ENCODE data around the gene PYM1. TPM values are rescaled to one million over a fixed set of nuclear protein-coding genes. Genes with fewer than 3 reads are reported as not detected.

PYM1 gene
- total and polyA plus RNA-seq, 2 of the 13 experiments (the other 11 are each of a cell fraction or from before 2014, with no cell fraction given), result 44.0 to 51.8 TPM

DNA sequence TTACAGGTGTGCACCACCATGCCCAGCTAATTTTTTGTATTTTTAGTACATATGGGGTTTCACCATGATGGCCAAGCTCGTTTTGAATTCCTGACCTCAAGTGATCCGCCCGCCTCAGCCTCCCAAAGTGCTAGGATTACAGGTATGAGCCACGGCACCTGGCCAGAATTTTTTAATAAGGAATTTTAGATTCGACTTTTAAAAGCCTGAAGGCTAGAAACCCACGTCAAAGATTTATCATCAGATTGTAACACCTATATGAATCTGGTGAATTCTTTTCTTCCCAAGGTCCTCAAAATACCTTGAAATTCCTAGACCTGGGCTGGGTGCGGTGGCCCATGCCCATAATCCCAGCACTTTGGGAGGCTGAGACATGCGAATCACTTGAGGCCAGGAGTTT lies 66.3 kb downstream of the PYM1 start:
- FAIRE-seq, result no peak
- DNase-seq (ENCODE audit: low spot score), result no peak
- Histone ChIP-seq H3K36me3 (replicated peaks in 1 of 2; ENCODE audit: control insufficient read depth in 1 of 2, insufficient read depth in 2 of 2, low read length in 2 of 2) (no peaks in the 10 kb centered on the region), H3K79me2 (ENCODE audit: insufficient read depth, low read length) (no peaks in the 10 kb centered on the region), H3K4me2 (ENCODE audit: low read depth, low read length) (no peak overlapping the region), H2AFZ (ENCODE audit: low read length) (no peak overlapping the region), H3K4me3 (replicated peaks in 1 of 3; ENCODE audit: insufficient read depth in 1 of 3, low read depth in 2 of 3, low read length in 3 of 3) (no peak overlapping the region), H3K27me3 (ENCODE audit: control insufficient read depth in 1 of 2, insufficient read depth in 2 of 2, low read length in 2 of 2) (peaks cover 0 to 6% of the 10 kb centered on the region in 2 experiments; a peak in 1 of 5 replicates), H3K9me3 (ENCODE audit: low read length) (peaks cover 4% of the 10 kb centered on the region; the same call in 1 of the 2 replicates), H4K20me1 (ENCODE audit: insufficient read depth, low read length) (no peaks in the 10 kb centered on the region), H3K27ac (ENCODE audit: extremely low read length, insufficient read depth, low read length) (no peak overlapping the region), H3K9ac (ENCODE audit: insufficient read depth, low read depth, low read length) (no peak overlapping the region), H3K4me1 (ENCODE audit: insufficient read depth, low read length) (no peaks in the 10 kb centered on the region)
- CTCF ChIA-PET (ENCODE audit: low intra/inter-chr PET ratio, low total read pairs), result no interaction called here
- in situ Hi-C loops (cut with HindIII; ENCODE audit: extremely low pct_ligation_motif_present, low pct_unique_long_range_greater_than_20kb), result no loop called here
- intact Hi-C loops (cut with micrococcal nuclease; ENCODE audit: unreplicated experiment), result no loop called here
- 71% methylated on average over 8 of the region's 8 CpGs for WGBS (ENCODE audit: low lambda C conversion rate)
- no TSS peak for BruUV-seq (replicated peaks)
- TF ChIP-seq PHF20 (CRISPR knock-in tag; IDR thresholded peaks at IDR 0.05), result no peak
- no peak for TF ChIP-seq SRF (IDR thresholded peaks at IDR 0.05; ENCODE audit: low read depth, low read length)
- POLR2A ChIA-PET, result no interaction called here
- ATAC-seq, result no peak

DNA sequence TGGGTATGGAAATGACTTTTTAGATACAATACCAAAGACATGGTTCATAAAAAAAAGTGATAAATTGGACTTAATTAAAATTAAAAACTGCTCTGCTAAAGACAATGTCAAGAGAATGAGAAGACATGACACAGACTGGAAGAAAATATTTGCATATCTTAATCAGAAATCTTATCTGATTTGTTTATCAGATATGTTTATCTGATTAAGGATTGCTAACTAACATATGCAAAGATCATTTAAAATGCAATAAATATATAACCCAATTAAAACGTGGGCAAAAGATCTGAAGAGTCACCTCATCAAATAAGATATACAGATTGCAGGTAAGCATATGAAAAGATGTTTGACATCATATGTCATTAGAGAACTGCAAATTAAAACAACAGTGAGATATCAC lies 75.0 kb downstream of the PYM1 start:
- 0% methylated on average over 1 of the region's 1 CpG for WGBS (ENCODE audit: low lambda C conversion rate)
- DNase-seq (ENCODE audit: low spot score) (no peak), FAIRE-seq (no peak), ATAC-seq (no peak)
- H3K27me3 ChIP-seq (ENCODE audit: control insufficient read depth in 1 of 2, insufficient read depth in 2 of 2, low read length in 2 of 2), result peaks cover 1 to 12% of the 10 kb centered on the region in 2 experiments; a peak in 2 of 5 replicates
- no peaks in the 10 kb centered on the region for H3K79me2 ChIP-seq (ENCODE audit: insufficient read depth, low read length)
- in situ Hi-C loops (cut with HindIII; ENCODE audit: extremely low pct_ligation_motif_present, low pct_unique_long_range_greater_than_20kb), result no loop called here
- no peak overlapping the region for H3K9ac ChIP-seq (ENCODE audit: insufficient read depth, low read depth, low read length)
- no peak overlapping the region for H3K4me3 ChIP-seq (replicated peaks in 1 of 3; ENCODE audit: insufficient read depth in 1 of 3, low read depth in 2 of 3, low read length in 3 of 3)
- no peak overlapping the region for H2AFZ ChIP-seq (ENCODE audit: low read length)
- BruUV-seq (replicated peaks), result no TSS peak
- CTCF ChIA-PET (ENCODE audit: low intra/inter-chr PET ratio, low total read pairs), result no interaction called here
- H4K20me1 ChIP-seq (ENCODE audit: insufficient read depth, low read length), result no peaks in the 10 kb centered on the region
- no peak overlapping the region for H3K27ac ChIP-seq (ENCODE audit: extremely low read length, insufficient read depth, low read length)
- no peaks in the 10 kb centered on the region for H3K36me3 ChIP-seq (replicated peaks in 1 of 2; ENCODE audit: control insufficient read depth in 1 of 2, insufficient read depth in 2 of 2, low read length in 2 of 2)
- H3K4me2 ChIP-seq (ENCODE audit: low read depth, low read length), result no peak overlapping the region
- peaks cover 10% of the 10 kb centered on the region for H3K4me1 ChIP-seq (ENCODE audit: insufficient read depth, low read length)
- intact Hi-C loops (cut with micrococcal nuclease; ENCODE audit: unreplicated experiment), result no loop called here
- H3K9me3 ChIP-seq (ENCODE audit: low read length), result no peaks in the 10 kb centered on the region
- POLR2A ChIA-PET, result no interaction called here
- TF ChIP-seq, protein P1, sequence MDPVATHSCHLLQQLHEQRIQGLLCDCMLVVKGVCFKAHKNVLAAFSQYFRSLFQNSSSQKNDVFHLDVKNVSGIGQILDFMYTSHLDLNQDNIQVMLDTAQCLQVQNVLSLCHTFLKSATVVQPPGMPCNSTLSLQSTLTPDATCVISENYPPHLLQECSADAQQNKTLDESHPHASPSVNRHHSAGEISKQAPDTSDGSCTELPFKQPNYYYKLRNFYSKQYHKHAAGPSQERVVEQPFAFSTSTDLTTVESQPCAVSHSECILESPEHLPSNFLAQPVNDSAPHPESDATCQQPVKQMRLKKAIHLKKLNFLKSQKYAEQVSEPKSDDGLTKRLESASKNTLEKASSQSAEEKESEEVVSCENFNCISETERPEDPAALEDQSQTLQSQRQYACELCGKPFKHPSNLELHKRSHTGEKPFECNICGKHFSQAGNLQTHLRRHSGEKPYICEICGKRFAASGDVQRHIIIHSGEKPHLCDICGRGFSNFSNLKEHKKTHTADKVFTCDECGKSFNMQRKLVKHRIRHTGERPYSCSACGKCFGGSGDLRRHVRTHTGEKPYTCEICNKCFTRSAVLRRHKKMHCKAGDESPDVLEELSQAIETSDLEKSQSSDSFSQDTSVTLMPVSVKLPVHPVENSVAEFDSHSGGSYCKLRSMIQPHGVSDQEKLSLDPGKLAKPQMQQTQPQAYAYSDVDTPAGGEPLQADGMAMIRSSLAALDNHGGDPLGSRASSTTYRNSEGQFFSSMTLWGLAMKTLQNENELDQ (CRISPR knock-in tag; IDR thresholded peaks at IDR 0.05; ENCODE audit: borderline replicate concordance), result no peak
- TF ChIP-seq, protein P2, sequence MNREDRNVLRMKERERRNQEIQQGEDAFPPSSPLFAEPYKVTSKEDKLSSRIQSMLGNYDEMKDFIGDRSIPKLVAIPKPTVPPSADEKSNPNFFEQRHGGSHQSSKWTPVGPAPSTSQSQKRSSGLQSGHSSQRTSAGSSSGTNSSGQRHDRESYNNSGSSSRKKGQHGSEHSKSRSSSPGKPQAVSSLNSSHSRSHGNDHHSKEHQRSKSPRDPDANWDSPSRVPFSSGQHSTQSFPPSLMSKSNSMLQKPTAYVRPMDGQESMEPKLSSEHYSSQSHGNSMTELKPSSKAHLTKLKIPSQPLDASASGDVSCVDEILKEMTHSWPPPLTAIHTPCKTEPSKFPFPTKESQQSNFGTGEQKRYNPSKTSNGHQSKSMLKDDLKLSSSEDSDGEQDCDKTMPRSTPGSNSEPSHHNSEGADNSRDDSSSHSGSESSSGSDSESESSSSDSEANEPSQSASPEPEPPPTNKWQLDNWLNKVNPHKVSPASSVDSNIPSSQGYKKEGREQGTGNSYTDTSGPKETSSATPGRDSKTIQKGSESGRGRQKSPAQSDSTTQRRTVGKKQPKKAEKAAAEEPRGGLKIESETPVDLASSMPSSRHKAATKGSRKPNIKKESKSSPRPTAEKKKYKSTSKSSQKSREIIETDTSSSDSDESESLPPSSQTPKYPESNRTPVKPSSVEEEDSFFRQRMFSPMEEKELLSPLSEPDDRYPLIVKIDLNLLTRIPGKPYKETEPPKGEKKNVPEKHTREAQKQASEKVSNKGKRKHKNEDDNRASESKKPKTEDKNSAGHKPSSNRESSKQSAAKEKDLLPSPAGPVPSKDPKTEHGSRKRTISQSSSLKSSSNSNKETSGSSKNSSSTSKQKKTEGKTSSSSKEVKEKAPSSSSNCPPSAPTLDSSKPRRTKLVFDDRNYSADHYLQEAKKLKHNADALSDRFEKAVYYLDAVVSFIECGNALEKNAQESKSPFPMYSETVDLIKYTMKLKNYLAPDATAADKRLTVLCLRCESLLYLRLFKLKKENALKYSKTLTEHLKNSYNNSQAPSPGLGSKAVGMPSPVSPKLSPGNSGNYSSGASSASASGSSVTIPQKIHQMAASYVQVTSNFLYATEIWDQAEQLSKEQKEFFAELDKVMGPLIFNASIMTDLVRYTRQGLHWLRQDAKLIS (CRISPR knock-in tag; IDR thresholded peaks at IDR 0.05), result no peak
- no peak for TF ChIP-seq ZNF776 (CRISPR knock-in tag; IDR thresholded peaks at IDR 0.05)
- TF ChIP-seq, protein P3, sequence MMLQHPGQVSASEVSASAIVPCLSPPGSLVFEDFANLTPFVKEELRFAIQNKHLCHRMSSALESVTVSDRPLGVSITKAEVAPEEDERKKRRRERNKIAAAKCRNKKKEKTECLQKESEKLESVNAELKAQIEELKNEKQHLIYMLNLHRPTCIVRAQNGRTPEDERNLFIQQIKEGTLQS (CRISPR knock-in tag; IDR thresholded peaks at IDR 0.05), result no peak
- TF ChIP-seq ZNF251 (CRISPR knock-in tag; IDR thresholded peaks at IDR 0.05), result no peak
- TF ChIP-seq, protein P4, sequence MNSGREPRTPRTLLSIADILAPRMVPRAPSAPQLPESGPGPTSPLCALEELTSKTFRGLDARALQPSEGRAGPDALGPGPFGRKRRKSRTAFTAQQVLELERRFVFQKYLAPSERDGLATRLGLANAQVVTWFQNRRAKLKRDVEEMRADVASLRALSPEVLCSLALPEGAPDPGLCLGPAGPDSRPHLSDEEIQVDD (CRISPR knock-in tag; IDR thresholded peaks at IDR 0.05; ENCODE audit: borderline replicate concordance), result no peak
- no peak for TF ChIP-seq NFKBIZ (CRISPR knock-in tag; IDR thresholded peaks at IDR 0.05)
- no peak for TF ChIP-seq RORA (CRISPR knock-in tag; IDR thresholded peaks at IDR 0.05)

All from HepG2 (cell line).